OCI-LY7 (cell line): ENCODE data around the gene GNAT3.

ENCODE experiments used
- EZH2phosphoT487 ChIP-seq: fragments of 200-600 bp; sonication (generic); IDR thresholded peaks from 2 replicates; pipeline ENCODE4 v1.6.1; 2018; ENCODE audit warnings: low read depth, borderline replicate concordance, mild to moderate bottlenecking, mixed run types, antibody characterized with exemption, low read length, moderate library complexity, mixed read lengths
- TF ChIP-seq, protein P1 (sequence below): fragments of 200-600 bp; sonication (generic); conservative IDR thresholded peaks from 2 replicates; pipeline ENCODE4 v1.5.1; 2014; ENCODE audit warnings: mild to moderate bottlenecking, antibody characterized with exemption, low read length, moderate library complexity, mixed read lengths

DNA sequence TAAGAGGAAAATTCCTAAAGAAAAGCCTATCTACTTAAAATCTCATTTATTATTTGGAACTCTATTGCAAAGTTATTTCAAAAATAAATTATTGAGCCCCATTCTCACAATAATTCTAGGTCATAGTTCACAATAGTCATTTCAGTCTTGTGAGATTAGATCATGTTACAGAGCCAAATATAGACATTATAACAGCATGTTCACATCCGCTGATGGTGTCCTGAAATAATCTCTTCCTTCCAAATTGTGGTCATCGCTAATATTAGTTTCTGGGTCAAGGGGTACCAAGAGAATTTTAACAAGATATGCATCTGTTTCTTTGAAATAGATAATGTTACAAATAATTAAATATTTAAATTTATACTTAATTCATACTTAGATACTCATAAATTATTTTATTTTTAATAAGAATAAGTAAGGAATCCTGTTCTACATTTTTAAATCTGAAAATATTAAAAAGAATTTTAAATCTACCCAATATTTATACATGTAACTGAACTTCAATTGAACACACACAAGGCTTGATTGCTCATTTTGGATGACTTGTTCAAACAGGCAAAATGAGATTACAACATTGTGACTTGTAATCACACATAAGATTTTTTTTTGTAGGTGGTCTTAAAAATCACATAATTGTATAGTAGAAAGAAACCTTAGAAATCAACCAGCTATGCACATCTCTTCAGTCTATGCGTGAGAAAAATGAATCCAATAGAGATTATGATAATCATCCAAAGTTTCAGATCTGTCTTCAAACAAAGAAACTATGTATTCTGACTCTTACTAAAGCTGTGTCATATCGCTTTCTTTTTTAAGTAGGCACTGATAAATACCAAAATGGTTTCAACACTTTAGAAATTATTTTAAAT, 13.1 kb downstream of the GNAT3 start:
- TF ChIP-seq EZH2phosphoT487, result no peak
- TF ChIP-seq, protein P1, sequence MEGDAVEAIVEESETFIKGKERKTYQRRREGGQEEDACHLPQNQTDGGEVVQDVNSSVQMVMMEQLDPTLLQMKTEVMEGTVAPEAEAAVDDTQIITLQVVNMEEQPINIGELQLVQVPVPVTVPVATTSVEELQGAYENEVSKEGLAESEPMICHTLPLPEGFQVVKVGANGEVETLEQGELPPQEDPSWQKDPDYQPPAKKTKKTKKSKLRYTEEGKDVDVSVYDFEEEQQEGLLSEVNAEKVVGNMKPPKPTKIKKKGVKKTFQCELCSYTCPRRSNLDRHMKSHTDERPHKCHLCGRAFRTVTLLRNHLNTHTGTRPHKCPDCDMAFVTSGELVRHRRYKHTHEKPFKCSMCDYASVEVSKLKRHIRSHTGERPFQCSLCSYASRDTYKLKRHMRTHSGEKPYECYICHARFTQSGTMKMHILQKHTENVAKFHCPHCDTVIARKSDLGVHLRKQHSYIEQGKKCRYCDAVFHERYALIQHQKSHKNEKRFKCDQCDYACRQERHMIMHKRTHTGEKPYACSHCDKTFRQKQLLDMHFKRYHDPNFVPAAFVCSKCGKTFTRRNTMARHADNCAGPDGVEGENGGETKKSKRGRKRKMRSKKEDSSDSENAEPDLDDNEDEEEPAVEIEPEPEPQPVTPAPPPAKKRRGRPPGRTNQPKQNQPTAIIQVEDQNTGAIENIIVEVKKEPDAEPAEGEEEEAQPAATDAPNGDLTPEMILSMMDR, result no peak
